ENCODE results near the gene KDELR3.
A peak's percentile ranks its signal among the peaks of the same experiment; 100 is the strongest.

Gene KDELR3

DNA sequence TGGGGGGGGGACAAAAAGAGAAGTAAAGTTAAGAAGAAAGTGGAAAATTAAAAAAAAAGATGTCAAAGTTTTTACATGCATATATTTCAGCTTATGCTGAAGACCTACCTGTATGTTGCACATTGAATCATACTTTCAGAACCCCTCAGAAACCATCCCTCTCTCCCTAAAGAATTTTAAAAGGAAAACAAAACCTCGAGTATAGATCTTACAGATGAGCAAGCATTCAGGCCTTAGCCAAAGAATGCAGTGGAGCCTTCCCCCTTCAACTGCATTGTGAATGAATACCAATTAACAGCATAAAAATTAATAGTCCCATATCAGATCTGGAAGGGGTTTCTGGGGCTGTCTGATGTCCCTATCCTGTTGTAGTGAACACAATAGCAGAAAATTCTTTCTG lies 16.3 kb downstream of the KDELR3 start:
- DNase-seq: no peak

DNA sequence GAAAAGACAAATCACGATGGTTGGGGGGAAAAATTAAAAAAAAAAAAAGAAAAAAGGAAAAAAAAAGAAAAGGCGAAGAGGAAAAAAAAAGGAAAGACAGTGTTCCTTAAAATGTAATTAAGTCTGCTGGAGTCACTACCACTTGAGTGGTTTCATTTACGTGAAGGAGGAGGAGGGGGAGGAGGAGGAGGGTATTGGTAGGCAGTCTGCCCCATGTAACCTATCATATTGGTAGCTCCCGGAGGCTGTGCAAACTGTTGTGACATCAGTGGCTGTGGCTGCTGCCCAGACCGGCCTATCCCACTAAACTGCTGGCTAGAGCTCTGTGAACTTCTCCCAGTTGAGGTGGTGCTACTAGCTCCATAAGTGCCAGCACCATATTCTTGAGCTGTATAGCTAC lies 17.9 kb downstream of the KDELR3 start:
- no peak for DNase-seq

GRCh38 chr22:38487946-38488345 lies 20.1 kb downstream of the KDELR3 start:
- no peak for DNase-seq

DNA sequence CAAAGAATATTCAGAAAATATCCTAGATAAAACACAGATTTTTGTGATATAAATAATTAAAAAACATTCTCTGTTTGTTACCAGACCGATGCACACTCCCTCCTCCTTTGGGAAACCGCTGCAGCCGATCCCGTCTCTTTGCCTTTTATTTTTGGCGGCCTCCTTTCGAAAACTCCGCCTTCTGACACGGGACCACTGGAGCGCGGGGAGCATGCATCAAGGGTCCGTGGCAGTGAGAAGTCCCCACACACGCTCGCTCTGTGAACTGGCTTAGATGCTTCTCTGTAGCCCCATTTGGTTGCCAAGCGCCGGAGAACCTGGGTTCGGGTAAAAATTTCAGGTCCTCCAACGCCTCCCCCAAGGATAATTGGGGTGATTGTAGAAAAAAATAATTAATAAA lies 21.2 kb downstream of the KDELR3 start:
- DNase-seq: no peak

DNA sequence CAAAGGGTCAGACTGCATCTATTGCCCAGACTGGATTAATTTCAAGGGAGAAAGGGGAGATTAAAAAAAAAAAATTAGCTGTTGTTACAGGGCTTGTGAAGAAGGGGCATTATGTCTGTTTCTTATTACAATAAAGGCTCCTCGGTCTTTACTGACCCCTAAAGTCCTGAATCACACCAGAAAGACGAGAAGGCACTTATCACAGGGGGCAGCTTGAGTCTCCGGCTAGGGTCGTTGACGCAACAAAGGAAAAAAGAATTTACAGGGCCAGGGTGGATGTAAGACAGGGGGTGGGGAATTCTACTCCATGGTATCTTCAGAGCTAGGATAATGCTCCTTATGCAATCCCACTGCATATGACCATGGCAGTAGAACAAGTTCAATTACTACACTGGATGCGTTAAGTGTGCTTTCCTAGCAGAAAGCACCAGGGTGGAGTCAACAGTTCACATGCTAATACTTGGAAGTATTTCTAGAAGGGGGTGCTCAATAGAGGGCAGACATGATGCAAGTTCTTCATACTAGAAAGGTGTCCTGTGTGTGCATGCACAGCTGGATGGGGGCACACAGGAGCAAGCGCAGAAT lies 21.8 kb downstream of the KDELR3 start:
- DNase-seq: no peak

- DNase-seq: no peak
Observed at GRCh38 chr22:38490475-38490874, 22.6 kb downstream of the KDELR3 start.

DNA sequence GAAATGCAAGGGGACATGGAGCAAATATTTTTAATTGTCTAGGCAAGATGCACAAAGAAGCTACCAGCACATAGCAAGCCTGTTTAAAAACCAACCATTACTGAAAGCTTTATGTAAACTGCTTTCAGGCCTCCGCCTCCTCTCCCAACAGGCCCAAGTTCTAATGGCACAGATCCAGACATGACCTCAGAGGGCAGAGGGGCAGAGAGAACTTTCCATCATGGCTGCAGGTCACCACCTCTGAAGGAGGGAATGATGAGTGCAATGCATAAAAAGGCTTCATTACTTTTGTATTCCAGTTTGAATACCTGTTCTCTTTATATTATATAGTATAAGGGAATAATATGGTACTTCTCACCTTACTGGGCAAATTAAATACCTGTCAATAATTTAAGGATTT lies 23.0 kb downstream of the KDELR3 start:
- DNase-seq: no peak

DNA sequence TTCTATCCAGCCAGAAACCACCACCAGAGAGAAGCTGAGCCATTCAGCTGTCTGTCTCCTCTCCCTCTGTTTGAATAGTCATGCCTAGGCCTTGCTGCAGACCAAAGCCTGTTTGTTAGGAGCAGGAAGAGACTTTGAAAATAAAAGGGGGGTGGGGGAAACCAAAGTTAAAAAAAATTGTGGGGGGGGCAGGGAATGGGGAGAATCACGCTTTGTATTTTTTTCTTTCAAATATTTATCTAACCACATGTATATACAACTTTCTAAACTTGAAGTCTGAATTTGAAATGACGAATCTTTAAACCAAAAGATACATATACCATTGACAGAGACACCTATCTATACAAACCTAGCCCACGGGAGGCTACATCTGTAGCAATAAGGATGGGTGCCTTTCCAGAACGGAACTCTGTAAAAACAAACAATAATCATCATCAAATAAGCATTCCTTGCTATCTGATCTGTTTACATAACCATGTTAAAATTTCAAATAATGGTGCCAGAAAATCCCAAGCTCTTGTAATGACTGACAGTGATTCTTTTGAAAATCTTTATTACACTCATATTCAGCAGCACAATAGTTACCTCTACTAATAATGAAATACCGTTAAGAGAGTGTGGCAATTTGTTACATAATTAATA lies 23.9 kb downstream of the KDELR3 start:
- no peak for DNase-seq

GRCh38 chr22:38494498-38494897 lies 26.6 kb downstream of the KDELR3 start:
- peak in 1 of 5 experiments; percentile 66 for DNase-seq

GRCh38 chr22:38494939-38495338 lies 27.0 kb downstream of the KDELR3 start:
- DNase-seq: no peak

- no peak for DNase-seq
Observed at GRCh38 chr22:38497869-38498268, 30.0 kb downstream of the KDELR3 start.

DNA sequence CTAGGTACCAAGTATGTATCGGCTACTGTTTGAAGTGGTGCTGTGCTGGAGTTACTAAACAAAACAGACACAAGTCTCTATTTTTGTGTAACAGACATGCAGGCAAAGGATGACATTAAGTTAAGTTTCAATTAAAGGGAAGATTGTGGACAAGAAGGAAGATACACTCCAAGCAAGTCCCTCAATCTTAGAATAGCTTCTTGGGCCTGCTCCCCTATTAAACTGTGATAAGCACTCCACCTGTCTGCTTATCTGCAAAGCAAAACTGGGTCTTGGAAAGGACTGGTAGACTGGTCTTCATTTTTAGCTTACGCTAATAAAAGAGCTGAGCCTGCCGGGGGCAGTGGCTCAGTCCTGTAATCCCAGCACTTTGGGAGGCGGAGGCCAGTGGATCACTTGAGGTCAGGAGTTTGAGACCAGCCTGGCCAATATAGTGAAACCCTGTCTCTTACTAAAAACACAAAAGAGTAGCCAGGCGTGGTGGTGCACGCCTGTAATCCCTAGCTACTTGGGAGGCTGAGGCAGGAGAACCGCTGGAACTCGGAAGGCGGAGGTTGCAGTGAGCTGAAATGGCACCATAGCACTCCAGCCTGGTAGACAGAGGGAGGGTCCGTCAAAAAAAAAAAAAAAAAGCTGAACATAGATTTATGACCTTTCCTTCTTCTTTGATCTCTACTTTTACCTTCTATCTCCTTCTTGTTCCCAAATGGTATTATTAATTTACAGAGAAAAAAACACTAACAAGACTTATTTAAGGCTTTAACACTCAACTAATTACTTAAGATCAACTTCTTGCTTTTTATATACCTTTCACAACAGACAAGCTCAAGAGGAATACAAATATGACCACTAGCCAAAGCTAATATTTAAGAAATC lies 34.1 kb downstream of the KDELR3 start:
- no peak for DNase-seq

DNA sequence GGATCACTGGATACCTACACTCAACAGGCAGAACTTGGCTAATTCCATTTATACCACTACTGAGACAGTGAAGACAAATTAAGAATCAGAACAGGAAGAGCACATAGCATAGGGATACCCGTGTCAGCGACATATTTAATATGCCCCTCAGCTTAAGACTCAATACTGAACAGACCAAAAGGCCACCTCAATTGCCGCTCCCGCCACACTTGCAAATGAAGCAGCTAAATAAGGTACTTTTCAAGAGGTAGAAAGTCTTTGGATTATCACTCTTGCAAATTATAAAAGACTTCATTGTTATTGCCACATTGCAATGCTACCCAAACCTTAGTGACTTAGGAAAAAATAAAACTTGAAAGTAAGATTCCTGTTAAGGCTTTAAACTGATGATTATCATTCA lies 35.1 kb downstream of the KDELR3 start:
- DNase-seq: no peak

DNA sequence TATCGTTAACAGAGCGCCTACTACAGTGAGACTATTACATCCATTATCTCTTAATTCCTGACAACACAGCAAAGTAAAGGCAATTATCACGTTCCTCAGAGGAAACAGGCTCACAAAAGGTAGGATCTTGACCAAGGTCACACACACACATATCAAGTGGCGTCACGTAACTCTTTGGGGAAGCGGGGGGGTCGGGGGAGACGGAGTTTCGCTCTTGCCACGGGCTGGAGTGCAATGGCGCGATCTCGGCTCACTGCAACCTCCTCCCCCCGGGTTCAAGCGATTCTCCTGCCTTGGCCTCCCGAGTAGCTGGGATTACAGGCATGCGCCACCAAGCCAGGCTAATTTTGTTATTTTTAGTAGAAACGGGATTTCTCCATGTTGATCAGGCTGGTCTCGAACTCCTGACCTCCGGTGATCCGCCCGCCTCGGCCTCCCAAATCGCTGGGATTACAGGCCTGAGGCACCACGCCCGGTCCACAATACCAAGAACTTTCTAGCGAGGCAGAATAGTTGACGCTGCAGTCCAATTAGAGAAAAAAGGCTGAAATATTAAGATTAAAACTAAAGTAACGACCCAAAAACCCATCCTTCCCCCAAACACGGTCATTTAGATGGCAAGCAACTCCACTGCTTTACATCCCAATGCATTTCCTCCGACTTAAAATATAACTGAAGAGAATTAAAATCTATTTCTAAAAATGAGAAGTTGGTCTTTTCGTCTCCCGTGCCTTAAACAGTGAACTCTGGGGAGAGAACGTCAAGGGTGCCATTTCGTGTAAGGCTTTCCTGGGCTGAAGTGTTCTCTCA lies 37.0 kb downstream of the KDELR3 start:
- DNase-seq: peak; percentile 18 to 79 (median 49)

GRCh38 chr22:38505541-38506117 lies 37.7 kb downstream of the KDELR3 start:
- DNase-seq: peak in 4 of 5 experiments; percentile 31 to 69 (median 38)

DNA sequence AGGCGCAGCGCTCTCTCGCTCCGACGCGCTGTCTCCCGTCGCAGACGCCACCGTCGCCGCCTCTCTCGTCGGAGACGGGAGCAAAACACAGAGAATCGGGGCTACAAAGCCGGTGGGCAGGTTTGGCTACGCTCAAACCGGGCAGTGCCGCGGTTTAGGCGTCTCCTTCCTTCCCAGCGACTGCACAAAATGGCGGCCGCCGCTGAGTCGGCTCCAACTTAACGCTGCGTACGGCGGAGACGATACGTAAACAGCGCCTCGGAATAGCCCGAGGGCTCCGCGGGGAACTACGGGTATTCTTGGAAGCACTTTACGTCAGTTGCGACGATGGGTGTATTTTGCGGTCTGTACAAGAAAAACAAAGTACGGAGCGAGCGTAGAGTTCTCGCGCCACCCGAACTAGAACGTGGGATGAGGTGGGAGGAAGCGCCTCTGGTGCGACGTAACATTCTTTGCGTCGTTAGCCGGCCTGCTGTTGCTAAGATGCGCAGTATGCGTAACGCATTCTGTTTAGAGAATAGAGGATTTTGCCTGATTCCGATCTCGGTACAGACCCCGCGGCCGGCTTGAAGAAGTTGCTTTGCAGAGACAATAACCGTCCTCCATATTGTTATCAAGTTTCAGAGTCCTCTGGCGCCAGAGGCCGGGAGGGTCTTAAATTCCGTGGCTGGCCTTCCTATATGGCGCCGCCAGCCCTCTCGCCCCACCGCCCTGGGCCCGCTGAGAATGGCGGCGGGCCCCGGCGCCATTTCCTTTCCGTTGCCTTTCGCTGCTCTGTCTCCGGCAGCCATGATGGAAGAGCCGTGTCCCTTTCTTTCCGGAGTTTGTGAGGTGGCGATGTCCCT lies 38.4 kb downstream of the KDELR3 start, which contains the start of gene DDX17:
DDX17 (minus strand) TSS at position 194 of the 845 bp plus-strand sequence.
- DNase-seq: peak; percentile 76 to 98 (median 89)

DNA sequence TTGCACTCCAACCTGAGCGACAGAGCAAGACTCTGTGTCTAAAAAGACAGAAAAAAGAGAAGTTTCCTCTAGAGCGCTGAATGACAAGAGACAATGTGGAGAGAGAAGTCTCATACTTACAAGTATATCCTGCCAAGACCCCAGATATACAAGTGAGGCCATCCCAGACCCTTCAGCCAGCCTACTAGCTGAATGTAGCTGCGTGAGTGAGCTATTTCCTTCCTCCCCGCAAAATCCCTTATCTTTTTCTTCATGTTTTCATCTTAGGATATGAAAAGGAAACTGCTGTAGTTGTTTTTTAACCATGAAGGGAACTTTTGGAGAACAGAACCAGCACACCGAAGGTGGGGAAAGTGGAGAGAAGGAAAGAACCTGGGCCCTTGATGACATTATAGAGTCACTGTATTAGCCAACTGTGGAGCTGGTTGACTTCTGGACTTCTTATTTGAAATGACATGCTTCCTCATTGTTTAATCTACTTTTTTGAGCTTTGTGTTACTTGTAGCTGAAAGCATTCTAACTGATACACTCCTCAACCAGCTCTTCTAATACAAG lies 42.6 kb downstream of the KDELR3 start:
- no peak for DNase-seq

- peak in 2 of 5 experiments; percentile 46 to 53 for DNase-seq
Observed at GRCh38 chr22:38513063-38513462, 45.2 kb downstream of the KDELR3 start.

DNA sequence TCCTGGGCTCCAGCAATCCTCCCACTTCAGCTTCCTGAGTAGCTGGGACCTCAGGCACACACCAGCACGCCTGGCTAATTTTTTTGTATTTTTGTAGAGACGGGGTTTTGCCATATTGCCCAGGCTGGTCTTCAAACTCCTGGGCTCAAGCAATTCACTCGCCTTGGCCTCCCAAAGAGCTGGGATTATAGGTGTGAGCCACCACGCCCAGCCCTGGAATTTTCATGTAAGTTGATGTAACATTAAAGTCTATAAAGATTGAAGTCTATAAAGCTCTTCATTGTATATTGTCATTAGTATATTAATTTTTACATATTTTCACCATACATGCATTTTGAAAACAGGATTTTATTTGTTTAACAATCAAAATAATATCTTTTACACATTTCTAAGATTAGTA lies 50.7 kb downstream of the KDELR3 start:
- no peak for DNase-seq

GRCh38 chr22:38519453-38520250 lies 51.8 kb downstream of the KDELR3 start:
- DNase-seq: no peak
